GM12878 (cell line): Measurements from ENCODE around the gene TUBA8. TPM values are rescaled to one million over a fixed set of nuclear protein-coding genes. Genes with fewer than 3 reads are reported as not detected.

Source experiments
- ATAC-seq: fragments of 200-7000 bp; cut with Tn5 transposase; 3 replicates; pipeline ENCODE4 v1.9.1; 2020; ENCODE audit warnings: mild to moderate bottlenecking, moderate library complexity
- BruUV-seq: library from RNA; stranded (reverse); fragments of 400-500 nt; replicated peaks from 2 replicates; lab custom pipeline; 2021; lab: Mats Ljungman, UMichigan
- CTCF ChIA-PET: fragments of 300-600 bp; sonication (Branson Sonifier 250); formaldehyde crosslinking; extraction: SDS; loops from one replicate; lab custom pipeline; 2021; ENCODE audit warnings: inconsistent platforms; lab: Yijun Ruan, JAX
- POLR2A ChIA-PET: fragments of 350-600 bp; formaldehyde crosslinking; extraction: SDS; loops from one replicate; lab custom pipeline; 2021; ENCODE audit warnings: inconsistent platforms; lab: Charles Lee
- RAD21 ChIA-PET: fragments of 300-600 bp; sonication (Branson Sonifier 250); formaldehyde crosslinking; loops from one replicate; lab custom pipeline; 2023; ENCODE audit warnings: antibody characterized with exemption; ENCODE audit not compliant: unreplicated experiment; lab: Charles Lee
- SMC1A ChIA-PET: fragments of 300-600 bp; sonication (Branson Sonifier 250); formaldehyde crosslinking; loops from one replicate; lab custom pipeline; 2023; ENCODE audit not compliant: unreplicated experiment, uncharacterized antibody; lab: Charles Lee
- DNase-seq: peaks from one replicate; pipeline ENCODE4 v3.0.0-alpha.2; 2011; ENCODE audit warnings: low read depth, low spot score
- FAIRE-seq: peaks from 3 replicates; lab custom pipeline; 2011; peaks lifted over from hg19 to GRCh38; lab: Jason Lieb, UNC
- H2AFZ ChIP-seq: 2 replicates; pipeline ENCODE4 v1.6.0; 2011; ENCODE audit warnings: low read depth, low read length, control low read depth; ENCODE audit not compliant: control insufficient read depth
- H3K27ac ChIP-seq: 2 replicates; pipeline ENCODE4 v1.5.1; 2011; ENCODE audit warnings: control low read depth; ENCODE audit not compliant: control insufficient read depth, insufficient read depth
- H3K27me3 ChIP-seq, 2 experiments: replicated peaks in 1 of 2; 2 replicates each; pipeline versions ENCODE4 v1.6.0 to v1.6.1; 2011; ENCODE audit warnings: low read length in 1 of 2; ENCODE audit not compliant: control insufficient read depth in 2 of 2, insufficient read depth in 2 of 2
- H3K36me3 ChIP-seq, 2 experiments: 2 replicates each; pipeline ENCODE4 v1.5.1; 2011; ENCODE audit warnings: low read length in 1 of 2; ENCODE audit not compliant: control insufficient read depth in 2 of 2, insufficient read depth in 2 of 2
- H3K4me1 ChIP-seq: 2 replicates; pipeline ENCODE4 v1.6.1; 2011; ENCODE audit warnings: mild to moderate bottlenecking, low read length, moderate library complexity, mixed read lengths; ENCODE audit not compliant: control insufficient read depth, insufficient read depth
- H3K4me2 ChIP-seq: 2 replicates; pipeline ENCODE4 v1.6.0; 2011; ENCODE audit warnings: control low read depth; ENCODE audit not compliant: control insufficient read depth, insufficient read depth
- H3K4me3 ChIP-seq: fragments of 200-600 bp; sonication (generic); 2 replicates; pipeline ENCODE4 v1.5.1; 2016
- H3K79me2 ChIP-seq: 2 replicates; pipeline ENCODE4 v1.6.0; 2011; ENCODE audit warnings: low read length; ENCODE audit not compliant: control insufficient read depth, insufficient read depth
- H3K9ac ChIP-seq: 2 replicates; pipeline ENCODE4 v1.8.0; 2011; ENCODE audit warnings: low read length, control low read depth, mixed read lengths; ENCODE audit not compliant: control insufficient read depth, insufficient read depth
- H3K9me3 ChIP-seq: replicated peaks from 3 replicates; pipeline ENCODE4 v1.5.1; 2011; ENCODE audit warnings: mild to moderate bottlenecking, low read length; ENCODE audit not compliant: control insufficient read depth, insufficient read depth
- H4K20me1 ChIP-seq: 2 replicates; pipeline ENCODE4 v1.6.0; 2011; ENCODE audit not compliant: control insufficient read depth, insufficient read depth
- BHLHE40 ChIP-seq, 2 experiments: fragments of 450-650 bp in 1 of 2; IDR thresholded peaks; 2 replicates each; pipeline ENCODE4 v1.6.1; 2011 to 2017; ENCODE audit warnings: low read depth in 2 of 2, borderline replicate concordance in 1 of 2, improper control_type of control experiment in 1 of 2, low read length in 1 of 2, mild to moderate bottlenecking in 1 of 2
- CEBPB ChIP-seq, 2 experiments: fragments of 150-350 bp in 1 of 2; IDR thresholded peaks; 2 replicates each; pipeline ENCODE4 v1.6.1; 2012 to 2014; ENCODE audit warnings: low read depth in 2 of 2, low read length in 2 of 2, borderline replicate concordance in 1 of 2, inconsistent platforms in 1 of 2
- FOXM1 ChIP-seq: IDR thresholded peaks from 2 replicates; pipeline ENCODE4 v1.6.1; 2012; ENCODE audit warnings: low read depth, mild to moderate bottlenecking, inconsistent platforms, low read length, moderate library complexity
- IKZF1 ChIP-seq: fragments of 450-650 bp; conservative IDR thresholded peaks from 2 replicates; pipeline ENCODE4 v1.6.1; 2017; ENCODE audit warnings: antibody characterized with exemption, mild to moderate bottlenecking
- IKZF2 ChIP-seq, 2 experiments: fragments of 450-650 bp; IDR thresholded peaks; 2 replicates each; pipeline ENCODE4 v1.6.1; 2017; ENCODE audit warnings: mild to moderate bottlenecking in 2 of 2, moderate library complexity in 2 of 2
- KLF5 ChIP-seq: fragments of 450-650 bp; IDR thresholded peaks from 2 replicates; pipeline ENCODE4 v1.6.1; 2014; ENCODE audit warnings: mild to moderate bottlenecking; ENCODE audit not compliant: partially characterized antibody
- PAX8 ChIP-seq: fragments of 450-650 bp; IDR thresholded peaks from 2 replicates; pipeline ENCODE4 v1.6.1; 2017; ENCODE audit warnings: mild to moderate bottlenecking, moderate library complexity
- POLR2A ChIP-seq: IDR thresholded peaks from 2 replicates; pipeline ENCODE4 v1.6.1; 2011; ENCODE audit warnings: low read depth, mild to moderate bottlenecking, low read length
- POU2F2 ChIP-seq: IDR thresholded peaks from 3 replicates; pipeline ENCODE4 v1.6.1; 2011; ENCODE audit warnings: low read depth, mild to moderate bottlenecking, low read length, borderline replicate concordance
- RUNX3 ChIP-seq: IDR thresholded peaks from 2 replicates; pipeline ENCODE4 v1.6.1; 2012; ENCODE audit warnings: low read length, inconsistent platforms
- SMARCA5 ChIP-seq: fragments of 450-650 bp; IDR thresholded peaks from 2 replicates; pipeline ENCODE4 v1.6.1; 2017; ENCODE audit warnings: mild to moderate bottlenecking
- SREBF2 ChIP-seq: IDR thresholded peaks from 2 replicates; pipeline ENCODE4 v1.6.1; 2012; ENCODE audit warnings: mild to moderate bottlenecking, low read length
- TCF3 ChIP-seq: IDR thresholded peaks from 2 replicates; pipeline ENCODE4 v1.6.1; 2012; ENCODE audit warnings: low read depth, mild to moderate bottlenecking, low read length, borderline replicate concordance; ENCODE audit not compliant: insufficient read depth
- ZNF687 ChIP-seq: fragments of 450-650 bp; IDR thresholded peaks from 2 replicates; pipeline ENCODE4 v1.6.1; 2017; ENCODE audit warnings: mild to moderate bottlenecking, moderate library complexity
- WGBS: methylation state at CpG from one replicate; pipeline ENCODE4 v1.1.6; 2016; ENCODE audit warnings: low lambda C conversion rate; ENCODE audit not compliant: insufficient replicate concordance, insufficient coverage; ENCODE audit errors: missing lambda C conversion rate; 5-methylcytosine and 5-hydroxymethylcytosine counted together
- in situ Hi-C: fragments of 300-500 bp; cut with MboI; formaldehyde crosslinking; loops from 9 replicates; pipeline ENCODE4 v1.14.3; 2018; ENCODE audit warnings: mixed read lengths
- intact Hi-C: fragments of 100-400 bp; cut with micrococcal nuclease; formaldehyde crosslinking; loops from one replicate; pipeline ENCODE4 v1.14.2; 2022; ENCODE audit not compliant: unreplicated experiment
- polyA plus RNA-seq, 11 experiments: library from polyadenylated mRNA; depleted of rRNA in 4 of 11; unstranded in 6 of 11; stranded (reverse) in 5 of 11; fragments of >200 nt; fragmentation: Nextera tagmentation in 4 of 11; fragmentation: Illumina TruSeq in 1 of 11; extraction: Ambion mirVana in 4 of 11; extraction: Trizol in 1 of 11; gene quantifications; 1 replicate in 1 of 11; 2 replicates in 10 of 11; pipeline versions ENCODE4 v1.2.1 to v1.2.3, GENCODE V29; 2011 to 2016; ENCODE audit warnings: inconsistent platforms in 2 of 11, missing spikeins in 2 of 11, low read depth in 1 of 11
- total RNA-seq, 4 experiments: library from RNA; depleted of rRNA in 3 of 4; stranded (reverse); fragments of >200 nt in 3 of 4; fragmentation: Illumina TruSeq in 1 of 4; extraction: Trizol in 1 of 4; gene quantifications; 2 replicates each; pipeline versions ENCODE4 v1.2.1 to v1.2.3, GENCODE V29; 2013 to 2021
- TF ChIP-seq, protein P1 (sequence below): fragments of 450-650 bp; IDR thresholded peaks from 2 replicates; pipeline ENCODE4 v1.6.1; 2017; ENCODE audit warnings: mild to moderate bottlenecking
- TF ChIP-seq, protein P2 (sequence below): IDR thresholded peaks from 2 replicates; pipeline ENCODE4 v1.6.1; 2011; ENCODE audit warnings: mild to moderate bottlenecking, low read depth, low read length, moderate library complexity; ENCODE audit not compliant: insufficient replicate concordance

Gene TUBA8
- total and polyA plus RNA-seq, 10 of the 15 experiments (the other 5 are each of a cell fraction or from before 2014, with no cell fraction given): 2.2 to 30.3 (median 21.0) TPM

DNA sequence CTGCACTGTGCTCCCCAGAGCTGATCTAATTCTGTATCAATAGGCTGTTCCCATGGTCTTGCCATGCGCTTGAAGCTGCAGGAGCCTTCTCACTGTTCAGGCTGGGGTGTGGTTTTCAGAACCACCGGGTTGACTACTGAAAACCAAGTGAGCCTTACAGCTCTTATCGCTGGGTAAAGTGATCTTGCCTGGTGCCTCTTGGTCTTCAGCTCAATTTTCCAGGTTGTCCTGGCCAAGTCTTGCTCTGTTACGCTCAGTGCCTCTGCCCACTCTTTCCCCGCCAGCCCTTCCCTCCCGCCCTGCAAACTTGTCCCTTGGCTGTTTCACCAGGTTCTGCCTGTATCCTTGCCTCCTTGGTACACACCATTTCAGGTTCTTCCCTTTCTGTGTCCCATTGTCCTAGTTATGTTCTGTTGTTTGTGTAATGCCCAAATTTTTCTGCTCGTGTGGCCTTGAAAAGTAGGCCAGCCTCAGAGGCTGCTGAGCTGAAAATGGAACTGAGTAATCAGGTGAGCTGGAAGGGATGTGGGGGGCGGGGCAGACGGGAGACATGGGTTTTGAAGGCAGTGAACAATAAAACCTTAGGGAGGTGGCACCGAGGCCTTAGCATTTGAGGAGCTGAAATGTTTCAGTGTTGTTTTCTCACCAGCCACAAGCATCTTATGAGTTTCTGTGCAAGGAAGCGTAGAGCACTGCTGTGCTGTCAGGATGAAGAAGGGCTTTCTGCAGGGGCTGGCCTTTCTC is 21.6 kb upstream of the TUBA8 start:
- ChIA-PET SMC1A (interaction anchor here (0.6 to 6.8 kb wide), 8 partner anchors 11 to 1817 kb away, joined by 3 to 69 read pairs (median 4); partner anchors contain the start of genes PEX26 and TUBA8), RAD21 (interaction anchor here (1.2 to 2.7 kb wide), 5 partner anchors 11 to 61 kb away, joined by 4 to 32 read pairs (median 12); partner anchors contain the start of genes PEX26, TUBA8 and USP18), POLR2A (interaction anchor here (1.2 kb wide), 1 partner anchor 15 kb away, joined by 4 read pairs; no protein-coding TSS in a partner anchor), CTCF (interaction anchor here (0.8 to 4.6 kb wide), 6 partner anchors 10 to 349 kb away, joined by 3 to 22 read pairs (median 7); partner anchors contain the start of gene PEX26)
- peak; percentile 76 for DNase-seq
- H3K79me2 ChIP-seq: peaks cover 8% of the 10 kb centered on the region
- peaks cover 42% of the 10 kb centered on the region for H3K4me1 ChIP-seq
- intact Hi-C loops (loop anchor here (1.0 to 10.0 kb wide), 2 partner anchors 17 to 56 kb away; no protein-coding TSS in a partner anchor), in situ Hi-C loops (no loop called here)
- H2AFZ ChIP-seq: no peak overlapping the region
- H3K9me3 ChIP-seq: no peaks in the 10 kb centered on the region
- peak overlapping the region; percentile 72 for H3K4me2 ChIP-seq
- peak overlapping the region; percentile 80 for H3K27ac ChIP-seq
- 21% methylated on average over 11 of the region's 11 CpGs for WGBS
- H3K36me3 ChIP-seq: peaks cover 19 to 33% of the 10 kb centered on the region in 2 experiments; a peak in 3 of 4 replicates
- H3K27me3 ChIP-seq: no peaks in the 10 kb centered on the region
- H3K4me3 ChIP-seq: peak overlapping the region; percentile 29; the same call in 1 of the 2 replicates
- H3K9ac ChIP-seq: peak overlapping the region; percentile 24
- H4K20me1 ChIP-seq: no peaks in the 10 kb centered on the region
- ATAC-seq: peak; percentile 78
- BruUV-seq: TSS peak; percentile 8
- FAIRE-seq: peak; percentile 38
- TF ChIP-seq FOXM1: no peak
- TF ChIP-seq PAX8: no peak
- TF ChIP-seq POU2F2: 0 out of 3 replicates have a peak, but pooled peaks have one; percentile 26
- TF ChIP-seq BHLHE40 (IDR thresholded peaks at IDR 0.05; ENCODE audit: borderline replicate concordance in 1 of 2, low read depth in 2 of 2, low read length in 1 of 2): peak; percentile 26 to 39; a peak in 1 of 4 replicates
- peak; percentile 40 for TF ChIP-seq POLR2A
- TF ChIP-seq IKZF2 (IDR thresholded peaks at IDR 0.05): 0 out of 4 replicates have a peak, but pooled peaks of 1 of the 2 experiments have one; percentile 39
- no peak for TF ChIP-seq KLF5
- TF ChIP-seq, protein P1, sequence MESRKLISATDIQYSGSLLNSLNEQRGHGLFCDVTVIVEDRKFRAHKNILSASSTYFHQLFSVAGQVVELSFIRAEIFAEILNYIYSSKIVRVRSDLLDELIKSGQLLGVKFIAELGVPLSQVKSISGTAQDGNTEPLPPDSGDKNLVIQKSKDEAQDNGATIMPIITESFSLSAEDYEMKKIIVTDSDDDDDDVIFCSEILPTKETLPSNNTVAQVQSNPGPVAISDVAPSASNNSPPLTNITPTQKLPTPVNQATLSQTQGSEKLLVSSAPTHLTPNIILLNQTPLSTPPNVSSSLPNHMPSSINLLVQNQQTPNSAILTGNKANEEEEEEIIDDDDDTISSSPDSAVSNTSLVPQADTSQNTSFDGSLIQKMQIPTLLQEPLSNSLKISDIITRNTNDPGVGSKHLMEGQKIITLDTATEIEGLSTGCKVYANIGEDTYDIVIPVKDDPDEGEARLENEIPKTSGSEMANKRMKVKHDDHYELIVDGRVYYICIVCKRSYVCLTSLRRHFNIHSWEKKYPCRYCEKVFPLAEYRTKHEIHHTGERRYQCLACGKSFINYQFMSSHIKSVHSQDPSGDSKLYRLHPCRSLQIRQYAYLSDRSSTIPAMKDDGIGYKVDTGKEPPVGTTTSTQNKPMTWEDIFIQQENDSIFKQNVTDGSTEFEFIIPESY: no peak
- TF ChIP-seq TCF3: no peak
- TF ChIP-seq, protein P2, sequence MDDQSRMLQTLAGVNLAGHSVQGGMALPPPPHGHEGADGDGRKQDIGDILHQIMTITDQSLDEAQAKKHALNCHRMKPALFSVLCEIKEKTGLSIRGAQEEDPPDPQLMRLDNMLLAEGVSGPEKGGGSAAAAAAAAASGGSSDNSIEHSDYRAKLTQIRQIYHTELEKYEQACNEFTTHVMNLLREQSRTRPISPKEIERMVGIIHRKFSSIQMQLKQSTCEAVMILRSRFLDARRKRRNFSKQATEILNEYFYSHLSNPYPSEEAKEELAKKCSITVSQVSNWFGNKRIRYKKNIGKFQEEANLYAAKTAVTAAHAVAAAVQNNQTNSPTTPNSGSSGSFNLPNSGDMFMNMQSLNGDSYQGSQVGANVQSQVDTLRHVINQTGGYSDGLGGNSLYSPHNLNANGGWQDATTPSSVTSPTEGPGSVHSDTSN: no peak
- TF ChIP-seq SMARCA5: no peak
- TF ChIP-seq ZNF687: peak; percentile 55; the same call in 1 of the 2 replicates
- TF ChIP-seq RUNX3: peak; percentile 30; the same call in 1 of the 2 replicates
- TF ChIP-seq SREBF2: no peak
- TF ChIP-seq IKZF1: no peak
- no peak for TF ChIP-seq CEBPB (IDR thresholded peaks at IDR 0.05; ENCODE audit: borderline replicate concordance in 1 of 2, low read depth in 2 of 2, low read length in 2 of 2)
